HepG2 (cell line): ENCODE data around the gene MCM6. TPM values are rescaled to one million over a fixed set of nuclear protein-coding genes. Genes with fewer than 3 reads are reported as not detected.
A peak's percentile ranks its signal among the peaks of the same experiment; 100 is the strongest.

ENCODE experiments used
- BRD4 ChIP-seq: sonication (generic); formaldehyde crosslinking; IDR thresholded peaks from 2 replicates; pipeline ENCODE4 v1.4.0; 2020; ENCODE audit warnings: missing genetic modification reagents
- EHMT2 ChIP-seq: fragments of 200-600 bp; sonication (generic); IDR thresholded peaks from 2 replicates; pipeline ENCODE4 v1.7.0; 2017; ENCODE audit warnings: antibody characterized with exemption, low read depth, low read length, borderline replicate concordance
- FOXM1 ChIP-seq: sonication (generic); formaldehyde crosslinking; IDR thresholded peaks from 2 replicates; pipeline ENCODE4 v1.5.0; 2020; ENCODE audit warnings: missing genetic modification reagents
- GFI1 ChIP-seq: sonication (generic); formaldehyde crosslinking; IDR thresholded peaks from 2 replicates; pipeline ENCODE4 v1.5.0; 2020; ENCODE audit warnings: missing genetic modification reagents, mild to moderate bottlenecking, borderline replicate concordance
- HHEX ChIP-seq: IDR thresholded peaks from 2 replicates; pipeline ENCODE4 v1.6.1; 2016; ENCODE audit warnings: control low read depth
- HOXA5 ChIP-seq: sonication (generic); formaldehyde crosslinking; IDR thresholded peaks from 2 replicates; pipeline ENCODE4 v1.4.0; 2020; ENCODE audit warnings: missing genetic modification reagents
- IRF2 ChIP-seq: IDR thresholded peaks from 2 replicates; pipeline ENCODE4 v1.6.1; 2018; ENCODE audit warnings: missing genetic modification reagents, missing compliant biosample characterization
- KLF11 ChIP-seq: IDR thresholded peaks from 2 replicates; pipeline ENCODE4 v1.6.1; 2016; ENCODE audit warnings: missing compliant biosample characterization
- MTA3 ChIP-seq: sonication (generic); formaldehyde crosslinking; IDR thresholded peaks from 2 replicates; pipeline ENCODE4 v1.4.0; 2020; ENCODE audit warnings: missing genetic modification reagents
- NCOR1 ChIP-seq: fragments of 200-600 bp; sonication (generic); IDR thresholded peaks from 2 replicates; pipeline ENCODE4 v1.7.0; 2017; ENCODE audit warnings: antibody characterized with exemption, low read length, borderline replicate concordance
- NFAT5 ChIP-seq: sonication (generic); formaldehyde crosslinking; IDR thresholded peaks from 2 replicates; pipeline ENCODE4 v1.4.0; 2020; ENCODE audit warnings: missing genetic modification reagents
- NFRKB ChIP-seq: fragments of 450-650 bp; IDR thresholded peaks from 2 replicates; pipeline ENCODE4 v1.6.1; 2017
- PHF5A ChIP-seq: IDR thresholded peaks from one replicate; pipeline ENCODE4 v1.6.1; 2018; ENCODE audit warnings: low read depth, missing genetic modification reagents; ENCODE audit not compliant: unreplicated experiment
- PPARG ChIP-seq: conservative IDR thresholded peaks from 2 replicates; pipeline ENCODE4 v1.6.1; 2016; ENCODE audit warnings: missing biosample characterization, missing genetic modification reagents
- RELA ChIP-seq: sonication (generic); formaldehyde crosslinking; IDR thresholded peaks from 2 replicates; pipeline ENCODE4 v1.4.0; 2020; ENCODE audit warnings: missing genetic modification reagents
- TBX2 ChIP-seq: sonication (generic); formaldehyde crosslinking; IDR thresholded peaks from 2 replicates; pipeline ENCODE4 v1.5.0; 2020; ENCODE audit warnings: missing genetic modification reagents, mild to moderate bottlenecking, borderline replicate concordance
- ZNF124 ChIP-seq: sonication (generic); formaldehyde crosslinking; IDR thresholded peaks from 2 replicates; pipeline ENCODE4 v1.4.0; 2020; ENCODE audit warnings: missing genetic modification reagents
- ZNF207 ChIP-seq: fragments of 450-650 bp; IDR thresholded peaks from 2 replicates; pipeline ENCODE4 v1.6.1; 2016; ENCODE audit warnings: antibody characterized with exemption, borderline replicate concordance
- ZNF331 ChIP-seq: sonication (generic); formaldehyde crosslinking; IDR thresholded peaks from 2 replicates; pipeline ENCODE4 v1.4.0; 2020; ENCODE audit warnings: missing genetic modification reagents
- ZNF33A ChIP-seq: sonication (generic); formaldehyde crosslinking; IDR thresholded peaks from 2 replicates; pipeline ENCODE4 v1.5.1; 2020; ENCODE audit warnings: missing genetic modification reagents, mild to moderate bottlenecking, moderate library complexity, borderline replicate concordance
- ZNF788 ChIP-seq: sonication (generic); formaldehyde crosslinking; IDR thresholded peaks from 2 replicates; pipeline ENCODE4 v1.5.0; 2020; ENCODE audit warnings: mild to moderate bottlenecking, missing genetic modification reagents, borderline replicate concordance
- ZNF790 ChIP-seq: sonication (generic); formaldehyde crosslinking; IDR thresholded peaks from 2 replicates; pipeline ENCODE4 v1.8.0; 2022; ENCODE audit warnings: missing genetic modification reagents, mild to moderate bottlenecking, borderline replicate concordance
- polyA plus RNA-seq, 8 experiments: library from polyadenylated mRNA; depleted of rRNA in 3 of 8; stranded (reverse) in 7 of 8; unstranded in 1 of 8; fragments of >200 nt; fragmentation: Illumina TruSeq in 4 of 8; extraction: Trizol in 4 of 8; gene quantifications; 2 replicates each; pipeline versions ENCODE4 v1.2.1 to v1.2.3, GENCODE V29; 2011 to 2016; ENCODE audit warnings: low read depth in 4 of 8, missing spikeins in 1 of 8, mixed read lengths in 1 of 8; ENCODE audit not compliant: insufficient read depth in 1 of 8
- total RNA-seq, 5 experiments: library from RNA; depleted of rRNA; stranded (reverse); fragments of >200 nt; fragmentation: Illumina TruSeq; extraction: Trizol; gene quantifications; 2 replicates each; pipeline ENCODE4 v1.2.3, GENCODE V29; 2016; ENCODE audit warnings: low read depth in 1 of 5
- TF ChIP-seq, protein P1 (sequence below): sonication (generic); formaldehyde crosslinking; IDR thresholded peaks from 2 replicates; pipeline ENCODE4 v1.5.0; 2020; ENCODE audit warnings: missing genetic modification reagents
- TF ChIP-seq, protein P2 (sequence below): sonication (generic); formaldehyde crosslinking; IDR thresholded peaks from 2 replicates; pipeline ENCODE4 v1.9.0; 2021; ENCODE audit warnings: missing genetic modification reagents, borderline replicate concordance

Gene MCM6
- total and polyA plus RNA-seq, 2 of the 13 experiments (the other 11 are each of a cell fraction or from before 2014, with no cell fraction given): 9.7 to 18.7 TPM

DNA sequence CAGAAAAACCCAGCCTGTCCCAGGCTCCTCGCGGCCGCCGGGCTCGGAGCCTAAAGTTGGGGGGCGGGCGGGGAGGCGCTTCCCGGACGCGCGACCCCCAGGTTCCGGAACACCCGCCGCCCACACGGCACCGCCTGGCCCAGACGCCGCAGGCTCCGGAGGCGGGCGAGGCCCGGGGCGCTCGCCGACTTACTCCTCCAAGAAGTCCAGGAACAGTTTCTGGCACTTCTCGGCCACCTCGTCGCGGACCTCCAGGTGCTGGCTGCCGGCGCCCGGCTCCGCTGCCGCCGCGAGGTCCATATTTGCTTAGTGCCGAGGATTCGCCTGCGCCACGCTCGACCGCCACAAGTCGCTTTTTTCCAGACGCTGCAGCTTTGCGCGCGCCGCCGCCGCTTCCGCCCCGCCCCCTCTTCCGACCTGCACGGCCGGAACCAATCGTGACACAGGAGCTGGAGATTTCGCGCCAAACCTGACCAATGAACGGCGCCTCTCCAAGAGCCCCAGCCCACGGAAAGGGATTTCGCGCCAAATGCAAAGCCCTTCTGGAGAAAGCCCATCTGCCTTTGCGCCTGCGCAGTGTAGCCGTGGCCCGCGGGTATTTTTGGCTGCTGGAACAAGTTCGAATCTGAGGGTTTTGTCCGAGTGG lies at the start of gene MCM6 (continued):
- peak; percentile 94; the same call in 1 of the 2 replicates for TF ChIP-seq KLF11 (CRISPR knock-in tag)
- no peak for TF ChIP-seq NCOR1
- no peak for TF ChIP-seq ZNF33A (CRISPR knock-in tag)
- no peak for TF ChIP-seq HHEX (CRISPR knock-in tag)
- TF ChIP-seq PHF5A: no peak
- TF ChIP-seq TBX2: peak; percentile 50
- no peak for TF ChIP-seq BRD4 (CRISPR knock-in tag)
- peak; percentile 86 for TF ChIP-seq NFAT5
- TF ChIP-seq, protein P1, sequence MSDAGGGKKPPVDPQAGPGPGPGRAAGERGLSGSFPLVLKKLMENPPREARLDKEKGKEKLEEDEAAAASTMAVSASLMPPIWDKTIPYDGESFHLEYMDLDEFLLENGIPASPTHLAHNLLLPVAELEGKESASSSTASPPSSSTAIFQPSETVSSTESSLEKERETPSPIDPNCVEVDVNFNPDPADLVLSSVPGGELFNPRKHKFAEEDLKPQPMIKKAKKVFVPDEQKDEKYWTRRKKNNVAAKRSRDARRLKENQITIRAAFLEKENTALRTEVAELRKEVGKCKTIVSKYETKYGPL: no peak; the same call in 1 of the 2 replicates
- TF ChIP-seq ZNF790 (CRISPR knock-in tag): peak; percentile 70; the same call in 1 of the 2 replicates
- no peak for TF ChIP-seq IRF2 (CRISPR knock-in tag)
- no peak for TF ChIP-seq RELA (CRISPR knock-in tag)
- TF ChIP-seq PPARG (CRISPR knock-in tag): 0 out of 2 replicates have a peak, but pooled peaks have one; percentile 46
- no peak for TF ChIP-seq ZNF207
- no peak for TF ChIP-seq FOXM1
- no peak for TF ChIP-seq ZNF124 (CRISPR knock-in tag)
- peak; percentile 58; the same call in 1 of the 2 replicates for TF ChIP-seq GFI1 (CRISPR knock-in tag)
- no peak for TF ChIP-seq NFRKB
- no peak for TF ChIP-seq EHMT2
- TF ChIP-seq, protein P2, sequence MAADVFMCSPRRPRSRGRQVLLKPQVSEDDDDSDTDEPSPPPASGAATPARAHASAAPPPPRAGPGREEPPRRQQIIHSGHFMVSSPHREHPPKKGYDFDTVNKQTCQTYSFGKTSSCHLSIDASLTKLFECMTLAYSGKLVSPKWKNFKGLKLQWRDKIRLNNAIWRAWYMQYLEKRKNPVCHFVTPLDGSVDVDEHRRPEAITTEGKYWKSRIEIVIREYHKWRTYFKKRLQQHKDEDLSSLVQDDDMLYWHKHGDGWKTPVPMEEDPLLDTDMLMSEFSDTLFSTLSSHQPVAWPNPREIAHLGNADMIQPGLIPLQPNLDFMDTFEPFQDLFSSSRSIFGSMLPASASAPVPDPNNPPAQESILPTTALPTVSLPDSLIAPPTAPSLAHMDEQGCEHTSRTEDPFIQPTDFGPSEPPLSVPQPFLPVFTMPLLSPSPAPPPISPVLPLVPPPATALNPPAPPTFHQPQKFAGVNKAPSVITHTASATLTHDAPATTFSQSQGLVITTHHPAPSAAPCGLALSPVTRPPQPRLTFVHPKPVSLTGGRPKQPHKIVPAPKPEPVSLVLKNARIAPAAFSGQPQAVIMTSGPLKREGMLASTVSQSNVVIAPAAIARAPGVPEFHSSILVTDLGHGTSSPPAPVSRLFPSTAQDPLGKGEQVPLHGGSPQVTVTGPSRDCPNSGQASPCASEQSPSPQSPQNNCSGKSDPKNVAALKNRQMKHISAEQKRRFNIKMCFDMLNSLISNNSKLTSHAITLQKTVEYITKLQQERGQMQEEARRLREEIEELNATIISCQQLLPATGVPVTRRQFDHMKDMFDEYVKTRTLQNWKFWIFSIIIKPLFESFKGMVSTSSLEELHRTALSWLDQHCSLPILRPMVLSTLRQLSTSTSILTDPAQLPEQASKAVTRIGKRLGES: no peak
- TF ChIP-seq HOXA5 (CRISPR knock-in tag): 0 out of 2 replicates have a peak, but pooled peaks have one; percentile 56
- no peak for TF ChIP-seq MTA3 (CRISPR knock-in tag)
- no peak for TF ChIP-seq ZNF788
- TF ChIP-seq ZNF331 (CRISPR knock-in tag): peak; percentile 20; the same call in 1 of the 2 replicates
